CD4-positive, CD25-positive, alpha-beta regulatory T cell (primary cell): Measurements from ENCODE around the gene EGLN2. TPM values are rescaled to one million over a fixed set of nuclear protein-coding genes. Genes with fewer than 3 reads are reported as not detected.
"Not testable (repeated sequence)": the region's sequence is repeated elsewhere in the genome, so short reads cannot be mapped to it uniquely, and the experiment has no call there.

Experiments
- ATAC-seq, 2 donors: fragments of 150-1000 bp; cut with Tn5 transposase; one replicate each; pipeline ENCODE4 v1.10.0; 2021; ENCODE audit warnings: low read depth in 2 of 2, moderate number of reproducible peaks in 2 of 2, moderate library complexity in 1 of 2
- DNase-seq, 3 donors: peaks; one replicate each; pipeline versions ENCODE4 v3.0.0 to v3.0.0-alpha.2; 2012 to 2022; ENCODE audit warnings: mixed read lengths in 1 of 3
- H3K27ac ChIP-seq: one replicate; pipeline ENCODE4 v1.7.0; 2013; ENCODE audit warnings: mild to moderate bottlenecking, low read length; ENCODE audit not compliant: insufficient read depth, poor library complexity, severe bottlenecking
- H3K27me3 ChIP-seq: one replicate; pipeline ENCODE4 v1.7.0; 2013; ENCODE audit warnings: low read length; ENCODE audit not compliant: control insufficient read depth, insufficient read depth
- H3K36me3 ChIP-seq: one replicate; pipeline ENCODE4 v1.7.0; 2013; ENCODE audit warnings: mild to moderate bottlenecking, low read length, moderate library complexity; ENCODE audit not compliant: control insufficient read depth, insufficient read depth
- H3K4me1 ChIP-seq: 2 replicates; pipeline ENCODE4 v1.7.0; 2013; ENCODE audit warnings: mild to moderate bottlenecking, low read length; ENCODE audit not compliant: insufficient read depth, control insufficient read depth, poor library complexity, severe bottlenecking
- H3K4me3 ChIP-seq: one replicate; pipeline ENCODE4 v1.7.0; 2013; ENCODE audit warnings: low read depth, mild to moderate bottlenecking, low read length, moderate library complexity
- H3K9me3 ChIP-seq, 2 experiments: 1 replicate in 1 of 2; 2 replicates in 1 of 2; pipeline ENCODE4 v1.7.0; 2013; ENCODE audit warnings: low read length in 2 of 2, mild to moderate bottlenecking in 1 of 2, moderate library complexity in 1 of 2; ENCODE audit not compliant: control insufficient read depth in 2 of 2
- H3K27ac Mint-ChIP-seq, 3 donors: one replicate each; pipeline ENCODE4 v1.8.0; 2020 to 2022; ENCODE audit warnings: mild to moderate bottlenecking in 3 of 3, mixed read lengths in 3 of 3, moderate library complexity in 2 of 3
- H3K27me3 Mint-ChIP-seq: one replicate; pipeline ENCODE4 v1.8.0; 2022; ENCODE audit warnings: mild to moderate bottlenecking, mixed read lengths
- H3K36me3 Mint-ChIP-seq: one replicate; pipeline ENCODE4 v1.8.0; 2020; ENCODE audit warnings: mixed read lengths
- H3K4me1 Mint-ChIP-seq, 4 donors: one replicate each; pipeline ENCODE4 v1.8.0; 2020 to 2022; ENCODE audit warnings: mixed read lengths in 4 of 4, mild to moderate bottlenecking in 1 of 4
- H3K4me3 Mint-ChIP-seq, 4 donors: one replicate each; pipeline ENCODE4 v1.8.0; 2020 to 2022; ENCODE audit warnings: mild to moderate bottlenecking in 4 of 4, mixed read lengths in 4 of 4, moderate library complexity in 3 of 4
- H3K9me3 Mint-ChIP-seq, 7 donors: one replicate each; pipeline ENCODE4 v1.8.0; 2020 to 2022; ENCODE audit warnings: mixed read lengths in 7 of 7, mild to moderate bottlenecking in 3 of 7, moderate library complexity in 2 of 7
- polyA plus RNA-seq, 4 donors: library from polyadenylated mRNA; unstranded; fragments of 300-500 nt; fragmentation: Illumina TruSeq; gene quantifications; one replicate each; pipeline ENCODE4 v1.2.3, GENCODE V29; 2021
- total RNA-seq: library from RNA; stranded (reverse); gene quantifications from one replicate; pipeline ENCODE4 v1.2.3, GENCODE V29; 2022

EGLN2 gene
- total and polyA plus RNA-seq, 5 donors from 2014 or later, result 135 to 191 (median 166) TPM

GRCh38 chr19:40815223-40815622 lies 16.2 kb downstream of the EGLN2 start:
- ATAC-seq (no peak), DNase-seq (no peak)
- Histone ChIP-seq H3K27me3 (no peaks in the 10 kb centered on the region), H3K9me3 (no peaks in the 10 kb centered on the region), H3K4me3 (no peak overlapping the region), H3K4me1 (peaks cover 37% of the 10 kb centered on the region), H3K27ac (no peak overlapping the region), H3K36me3 (no peaks in the 10 kb centered on the region)
- Mint-ChIP-seq H3K9me3 (peaks cover 0 to 1% (median 0%) of the 10 kb centered on the region in 7 donors), H3K27ac (peak overlapping the region in 1 of 3 donors; percentile 8), H3K4me3 (peak overlapping the region in 1 of 4 donors; percentile 61), H3K4me1 (peaks cover 9 to 58% (median 37%) of the 10 kb centered on the region in 4 donors), H3K27me3 (peaks cover 25% of the 10 kb centered on the region), H3K36me3 (no peaks in the 10 kb centered on the region)

GRCh38 chr19:40818480-40819399 lies 19.7 kb downstream of the EGLN2 start:
- H3K27me3 Mint-ChIP-seq, H3K36me3 ChIP-seq, H3K9me3 ChIP-seq, H3K4me3 ChIP-seq, H3K27me3 ChIP-seq, H3K36me3 Mint-ChIP-seq, H3K9me3 Mint-ChIP-seq: not testable (repeated sequence)
- Histone ChIP-seq H3K27ac (peak overlapping the region; percentile 51), H3K4me1 (peaks cover 22% of the 10 kb centered on the region)
- peak; percentile 87 to 88 for ATAC-seq
- DNase-seq, result peak; percentile 65 to 69 (median 67)
- Mint-ChIP-seq H3K27ac (peak overlapping the region; percentile 66 to 89 (median 78)), H3K4me3 (peak overlapping the region; percentile 65 to 91 (median 86)), H3K4me1 (peaks cover 4 to 36% (median 20%) of the 10 kb centered on the region in 4 donors)

- H3K4me3 ChIP-seq, result peak overlapping the region; percentile 51
- H3K27me3 ChIP-seq, H3K27me3 Mint-ChIP-seq, H3K9me3 ChIP-seq, ATAC-seq, H3K9me3 Mint-ChIP-seq, H3K36me3 ChIP-seq, H3K36me3 Mint-ChIP-seq: not testable (repeated sequence)
- peaks cover 4 to 39% (median 19%) of the 10 kb centered on the region in 4 donors for H3K4me1 Mint-ChIP-seq
- H3K4me3 Mint-ChIP-seq, result peak overlapping the region; percentile 23 to 60 (median 52)
- H3K4me1 ChIP-seq, result peaks cover 22% of the 10 kb centered on the region
- peak overlapping the region; percentile 51 for H3K27ac ChIP-seq
- peak; percentile 49 to 69 (median 65) for DNase-seq
- peak overlapping the region; percentile 26 to 88 (median 78) for H3K27ac Mint-ChIP-seq
Measured at GRCh38 chr19:40819479-40820234, 20.7 kb downstream of the EGLN2 start.

GRCh38 chr19:40822161-40822560 lies 23.2 kb downstream of the EGLN2 start:
- Mint-ChIP-seq H3K27ac (peak overlapping the region in 2 of 3 donors; percentile 41 to 59), H3K9me3 (peaks cover 0 to 1% (median 0%) of the 10 kb centered on the region in 7 donors), H3K27me3 (no peaks in the 10 kb centered on the region), H3K36me3 (peaks cover 7% of the 10 kb centered on the region), H3K4me1 (peaks cover 4 to 48% (median 28%) of the 10 kb centered on the region in 4 donors), H3K4me3 (no peak overlapping the region)
- Histone ChIP-seq H3K4me1 (peaks cover 22% of the 10 kb centered on the region), H3K9me3 (no peaks in the 10 kb centered on the region), H3K27me3 (no peaks in the 10 kb centered on the region), H3K36me3 (peaks cover 3% of the 10 kb centered on the region), H3K27ac (no peak overlapping the region), H3K4me3 (no peak overlapping the region)
- ATAC-seq (no peak), DNase-seq (no peak)

DNA sequence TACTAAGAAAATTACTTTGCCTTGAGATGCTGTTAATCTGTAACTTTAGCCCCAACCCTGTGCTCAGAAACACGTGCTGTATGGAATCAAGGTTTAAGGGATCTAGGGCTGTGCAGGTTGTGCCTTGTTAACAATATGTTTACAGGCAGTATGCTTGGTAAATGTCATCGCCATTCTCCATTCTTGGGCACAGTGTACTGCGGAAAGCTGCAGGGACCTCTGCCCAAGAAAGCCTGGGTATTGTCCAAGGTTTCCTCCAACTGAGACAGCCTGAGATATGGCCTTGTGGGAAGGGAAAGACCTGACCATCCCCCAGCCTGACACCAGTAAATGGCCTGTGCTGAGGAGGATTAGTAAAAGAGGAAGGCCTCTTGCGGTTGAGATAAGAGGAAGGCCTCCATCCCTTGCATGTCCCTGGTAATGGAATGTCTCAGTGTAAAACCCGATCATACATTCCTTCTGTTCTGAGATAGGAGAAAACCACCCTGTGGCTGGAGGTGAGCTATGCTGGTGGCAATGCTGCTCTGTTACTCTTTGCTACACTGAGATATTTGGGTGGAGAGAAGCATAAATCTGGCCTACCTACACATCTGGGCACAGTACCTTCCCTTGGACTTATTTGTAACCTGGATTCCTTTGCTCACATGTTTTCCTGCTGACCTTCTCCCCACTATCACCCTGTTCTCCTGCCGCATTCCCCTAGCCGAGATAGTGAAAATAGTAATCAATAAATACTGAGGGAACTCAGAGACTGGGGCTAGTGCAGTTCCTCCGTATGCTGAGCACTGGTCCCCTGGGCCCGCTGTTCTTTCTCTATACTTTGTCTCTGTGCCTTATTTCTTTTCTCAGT lies 23.9 kb downstream of the EGLN2 start:
- H3K4me3 ChIP-seq, H3K27me3 ChIP-seq, DNase-seq, H3K27ac ChIP-seq, H3K4me3 Mint-ChIP-seq, ATAC-seq, H3K9me3 ChIP-seq, H3K36me3 ChIP-seq, H3K27me3 Mint-ChIP-seq, H3K9me3 Mint-ChIP-seq: not testable (repeated sequence)
- Mint-ChIP-seq H3K36me3 (peaks cover 11% of the 10 kb centered on the region), H3K4me1 (peaks cover 4 to 46% (median 28%) of the 10 kb centered on the region in 4 donors), H3K27ac (peak overlapping the region in 2 of 3 donors; percentile 60 to 62)
- H3K4me1 ChIP-seq, result peaks cover 19% of the 10 kb centered on the region

GRCh38 chr19:40824916-40825315 lies 25.9 kb downstream of the EGLN2 start:
- H3K4me1 Mint-ChIP-seq, result peaks cover 7 to 31% (median 11%) of the 10 kb centered on the region in 4 donors
- not testable (repeated sequence) for H3K27me3 ChIP-seq, H3K4me3 Mint-ChIP-seq, H3K9me3 Mint-ChIP-seq, ATAC-seq, DNase-seq, H3K4me1 ChIP-seq, H3K27me3 Mint-ChIP-seq, H3K4me3 ChIP-seq, H3K27ac ChIP-seq, H3K36me3 ChIP-seq, H3K9me3 ChIP-seq
- H3K27ac Mint-ChIP-seq, result peak overlapping the region in 1 of 3 donors; percentile 54
- peaks cover 24% of the 10 kb centered on the region for H3K36me3 Mint-ChIP-seq

GRCh38 chr19:40825460-40826095 lies 26.6 kb downstream of the EGLN2 start:
- DNase-seq, H3K4me1 ChIP-seq: not testable (repeated sequence)
- peak overlapping the region in 2 of 3 donors; percentile 13 to 54 for H3K27ac Mint-ChIP-seq

More at GRCh38 chr19:40825460-40826095, 26.6 kb downstream of the EGLN2 start:
- not testable (repeated sequence) for H3K27ac ChIP-seq, H3K27me3 ChIP-seq, ATAC-seq, H3K4me3 ChIP-seq, H3K4me3 Mint-ChIP-seq, H3K9me3 ChIP-seq, H3K9me3 Mint-ChIP-seq, H3K36me3 ChIP-seq, H3K27me3 Mint-ChIP-seq
- Mint-ChIP-seq H3K36me3 (peaks cover 25% of the 10 kb centered on the region), H3K4me1 (peaks cover 7 to 30% (median 11%) of the 10 kb centered on the region in 4 donors)
